GM19351 (cell line): Measurements from ENCODE around the gene TFCP2L1.

ENCODE experiments used
- ATAC-seq: cut with Tn5 transposase; IDR thresholded peaks from one replicate; pipeline ENCODE4 v1.9.1; 2021; ENCODE audit warnings: mild to moderate bottlenecking, moderate library complexity; ENCODE audit not compliant: unreplicated experiment

Gene TFCP2L1

GRCh38 chr2:121295911-121296650 is 11.1 kb upstream of the TFCP2L1 start:
- no peak for ATAC-seq

GRCh38 chr2:121294881-121295840 is 10.2 kb upstream of the TFCP2L1 start:
- no peak for ATAC-seq

- no peak for ATAC-seq
Measured at GRCh38 chr2:121293450-121294325, 8.7 kb upstream of the TFCP2L1 start.

- ATAC-seq: no peak
Measured at GRCh38 chr2:121291251-121291580, 6.2 kb upstream of the TFCP2L1 start.

- no peak for ATAC-seq
Measured at GRCh38 chr2:121289271-121289670, 4.3 kb upstream of the TFCP2L1 start.

- ATAC-seq: no peak
Measured at GRCh38 chr2:121288454-121289231, 3.6 kb upstream of the TFCP2L1 start.

- ATAC-seq: no peak
Measured at GRCh38 chr2:121287956-121288355, 3.0 kb upstream of the TFCP2L1 start.

GRCh38 chr2:121287146-121287798 is 2.3 kb upstream of the TFCP2L1 start:
- no peak for ATAC-seq

- ATAC-seq: no peak
Measured at GRCh38 chr2:121286506-121286905, 1.5 kb upstream of the TFCP2L1 start.

GRCh38 chr2:121285926-121286325 is 924 bp upstream of the TFCP2L1 start:
- no peak for ATAC-seq

GRCh38 chr2:121283670-121284462 is 1.1 kb downstream of the TFCP2L1 start:
- no peak for ATAC-seq

GRCh38 chr2:121282800-121283385 is 2.1 kb downstream of the TFCP2L1 start:
- ATAC-seq: no peak

GRCh38 chr2:121281694-121282093 is 3.3 kb downstream of the TFCP2L1 start:
- no peak for ATAC-seq

- ATAC-seq: no peak
Measured at GRCh38 chr2:121281107-121281506, 3.9 kb downstream of the TFCP2L1 start.

- ATAC-seq: no peak
Measured at GRCh38 chr2:121279476-121280220, 5.4 kb downstream of the TFCP2L1 start.

GRCh38 chr2:121276341-121276740 is 8.7 kb downstream of the TFCP2L1 start:
- no peak for ATAC-seq

- no peak for ATAC-seq
Measured at GRCh38 chr2:121273116-121273515, 11.9 kb downstream of the TFCP2L1 start.

- ATAC-seq: no peak
Measured at GRCh38 chr2:121272596-121272995, 12.4 kb downstream of the TFCP2L1 start.
